HG03139 (cell line): ENCODE measurements around the gene PPP6R1.

Experiments
- ATAC-seq: cut with Tn5 transposase; IDR thresholded peaks from one replicate; pipeline ENCODE4 v1.9.1; 2021; ENCODE audit not compliant: unreplicated experiment

PPP6R1 gene

DNA sequence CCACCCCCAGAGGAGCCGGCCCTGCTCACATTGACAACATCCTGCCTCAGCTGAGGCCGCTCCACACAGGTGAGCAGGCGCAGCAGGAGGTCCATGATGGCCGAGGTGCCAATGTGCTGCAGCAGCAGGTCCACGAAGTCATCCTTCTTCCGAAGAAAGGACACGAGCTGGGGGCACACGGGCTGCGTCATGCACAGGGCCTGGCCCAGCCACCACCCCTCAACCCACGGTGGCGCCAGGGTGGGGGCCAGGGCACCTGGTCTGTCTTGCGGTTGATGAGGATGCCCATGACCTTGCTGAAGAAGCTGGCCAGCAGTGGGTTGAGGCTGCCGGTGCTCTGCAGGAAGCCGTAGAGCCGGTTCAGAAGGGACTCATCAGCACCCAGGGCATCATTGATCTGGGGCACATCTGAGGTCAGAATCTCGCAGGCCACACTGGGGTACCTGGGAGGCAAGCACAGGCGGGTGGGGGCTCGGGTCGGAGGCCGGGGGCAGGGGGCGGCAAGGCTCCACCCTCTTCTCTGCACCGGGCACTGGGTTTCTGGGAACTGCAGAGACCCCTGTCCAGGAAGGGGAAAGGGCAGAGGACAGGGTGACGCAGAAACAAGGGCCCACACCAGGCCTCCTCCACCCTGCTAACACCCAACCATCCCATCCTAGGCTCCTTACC is 13.4 kb downstream of the PPP6R1 start:
- no peak for ATAC-seq

- ATAC-seq = no peak
These were observed 14.7 kb downstream of the PPP6R1 start for GRCh38 chr19:55244004-55244680.

GRCh38 chr19:55242517-55242916 is 16.3 kb downstream of the PPP6R1 start:
- no peak for ATAC-seq

DNA sequence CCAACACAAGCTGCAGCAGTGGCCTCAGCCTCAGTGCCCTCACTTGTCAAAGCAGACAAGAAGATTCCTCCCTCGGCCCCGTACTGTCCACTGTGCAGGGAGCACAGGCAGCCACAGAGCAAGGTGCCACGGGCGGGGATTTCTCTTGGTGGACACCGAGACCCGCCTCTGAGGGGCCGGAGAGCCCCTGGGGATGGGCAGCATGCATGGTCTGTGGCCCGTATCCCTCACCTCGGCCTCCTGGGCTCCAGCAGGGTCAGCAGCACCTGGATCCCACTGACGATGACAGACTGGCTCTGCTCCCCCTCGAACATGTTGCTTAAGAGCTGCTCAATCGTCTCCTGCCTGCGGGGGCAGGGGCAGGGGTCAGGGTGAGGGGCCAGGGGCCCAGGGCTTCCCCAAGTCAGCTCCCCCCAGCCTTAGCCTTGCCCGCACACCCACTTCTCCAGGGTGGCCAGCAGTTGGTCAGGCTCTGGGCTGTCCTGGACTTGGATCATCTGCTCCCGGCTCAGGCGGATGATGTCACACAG is 16.8 kb downstream of the PPP6R1 start:
- no peak for ATAC-seq

DNA sequence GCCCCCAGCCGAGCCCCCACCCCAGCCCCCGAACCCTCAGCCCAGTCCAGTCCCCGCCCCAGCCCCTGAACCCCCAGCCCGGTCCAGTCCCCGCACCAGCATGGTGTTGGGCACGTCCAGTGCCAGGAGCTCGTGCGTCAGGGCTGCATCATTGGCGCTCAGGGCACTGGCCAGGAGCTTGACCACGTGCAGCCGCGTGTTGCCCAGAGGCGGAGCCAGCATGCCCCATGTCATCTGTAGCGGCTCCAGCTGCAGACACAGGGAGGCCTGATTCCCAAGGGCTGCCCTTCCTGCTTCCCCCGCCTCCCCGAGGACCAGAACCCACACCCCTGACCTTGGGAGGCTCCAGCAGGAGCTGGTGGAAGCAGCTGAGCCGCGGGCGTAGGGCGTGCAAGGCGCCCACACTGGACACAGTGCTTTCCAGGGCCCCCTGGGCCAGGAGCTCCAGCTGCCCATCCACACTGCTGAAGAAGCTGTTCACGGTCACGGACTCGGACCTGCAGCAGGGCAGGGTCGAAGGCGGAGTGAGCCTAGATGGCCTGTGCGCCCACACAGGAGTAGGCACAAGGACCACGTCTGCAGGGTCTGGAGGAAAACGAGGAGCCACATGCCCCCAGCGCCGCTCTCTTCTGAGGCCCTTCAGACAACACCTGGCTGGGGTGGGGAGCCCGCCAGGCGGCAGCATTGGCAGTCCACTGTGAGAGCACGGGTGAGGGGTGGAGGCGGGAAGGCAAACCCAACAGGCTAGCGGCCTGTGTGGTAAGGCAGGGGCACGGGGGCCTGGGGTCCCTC is 17.5 kb downstream of the PPP6R1 start:
- no peak for ATAC-seq

- ATAC-seq = no peak
These were observed 18.1 kb downstream of the PPP6R1 start for GRCh38 chr19:55240713-55241020.

- no peak for ATAC-seq
These were observed 19.8 kb downstream of the PPP6R1 start for GRCh38 chr19:55239004-55239403.

DNA sequence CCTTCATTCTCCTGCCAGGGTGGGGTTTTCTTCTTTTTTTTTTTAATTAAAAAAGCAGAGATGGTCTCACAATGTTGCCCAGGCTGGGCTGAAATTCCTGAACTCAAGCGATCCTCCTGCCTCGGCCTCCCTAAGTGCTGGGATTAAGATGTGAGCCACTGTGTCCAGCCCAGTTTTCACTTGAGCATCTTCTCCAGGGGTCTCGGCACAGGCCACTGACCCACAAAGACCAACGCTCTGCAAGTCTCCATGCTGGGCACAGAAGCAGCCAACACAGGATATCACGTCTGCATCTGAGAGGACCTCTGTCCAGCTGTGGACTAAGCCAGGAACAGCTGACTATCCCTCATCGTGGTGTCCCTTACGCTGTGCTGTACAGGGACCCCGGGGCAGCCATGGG is 20.8 kb downstream of the PPP6R1 start:
- ATAC-seq = no peak

- no peak for ATAC-seq
These were observed 25.8 kb downstream of the PPP6R1 start for GRCh38 chr19:55232986-55233385.

DNA sequence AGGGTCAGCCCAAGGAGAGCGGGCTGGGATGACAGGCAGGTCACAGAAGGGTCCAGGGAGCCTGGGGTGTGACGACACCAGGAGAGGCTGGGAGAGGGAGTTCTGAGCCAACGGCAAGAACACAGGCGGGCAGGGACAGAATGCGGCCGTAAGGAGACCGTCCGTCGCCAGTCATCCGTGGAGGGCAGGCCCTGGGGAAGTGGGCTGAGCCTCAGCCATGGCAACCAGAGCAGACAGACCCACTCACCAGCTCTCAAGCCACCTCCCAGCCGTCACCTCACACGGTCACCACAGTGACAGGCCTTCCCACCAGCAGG is 26.6 kb downstream of the PPP6R1 start:
- no peak for ATAC-seq

DNA sequence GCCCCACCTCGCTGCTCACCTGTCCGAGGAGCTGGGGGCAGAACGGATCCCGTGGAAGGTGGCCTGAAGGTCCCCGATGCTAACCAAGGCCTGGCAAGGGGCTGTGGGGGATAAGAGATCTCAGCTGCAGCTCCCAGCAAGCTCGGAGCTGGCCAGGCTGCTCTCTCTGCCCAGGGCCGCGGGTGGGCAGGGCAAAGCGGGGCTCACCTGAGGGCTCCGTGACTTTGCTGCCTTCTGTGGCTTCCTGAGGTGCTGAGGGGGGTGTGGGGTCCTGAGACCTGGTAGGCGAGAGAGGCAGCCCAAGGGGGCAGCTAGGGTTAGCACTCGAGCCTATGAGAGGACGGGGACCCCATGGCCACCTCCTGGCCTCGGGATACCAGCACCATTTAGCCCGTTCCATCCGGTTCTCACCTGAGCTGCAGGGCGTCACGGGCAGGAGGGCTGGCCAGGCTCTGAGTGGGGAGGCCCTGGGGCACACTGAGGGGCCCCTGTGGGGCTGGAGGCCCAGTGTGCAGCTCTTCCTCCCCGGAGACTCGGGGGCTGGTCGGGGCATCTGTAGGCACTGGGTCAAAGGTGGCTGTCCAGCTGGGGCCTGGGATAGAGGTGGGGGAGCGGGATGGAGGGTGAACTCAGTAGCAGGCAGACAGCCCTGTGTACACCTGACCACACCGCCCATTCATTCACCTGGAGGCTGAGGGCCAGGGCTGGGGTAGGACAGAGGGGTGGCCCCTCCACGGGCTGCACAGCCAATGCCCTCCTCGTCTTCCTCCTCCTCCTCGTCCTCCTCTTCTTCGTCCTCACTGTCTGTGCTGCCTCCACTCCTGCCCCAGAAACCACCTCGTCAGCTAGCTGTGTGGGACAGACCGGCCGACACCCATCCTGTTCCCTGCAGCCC is 27.2 kb downstream of the PPP6R1 start:
- ATAC-seq = no peak

DNA sequence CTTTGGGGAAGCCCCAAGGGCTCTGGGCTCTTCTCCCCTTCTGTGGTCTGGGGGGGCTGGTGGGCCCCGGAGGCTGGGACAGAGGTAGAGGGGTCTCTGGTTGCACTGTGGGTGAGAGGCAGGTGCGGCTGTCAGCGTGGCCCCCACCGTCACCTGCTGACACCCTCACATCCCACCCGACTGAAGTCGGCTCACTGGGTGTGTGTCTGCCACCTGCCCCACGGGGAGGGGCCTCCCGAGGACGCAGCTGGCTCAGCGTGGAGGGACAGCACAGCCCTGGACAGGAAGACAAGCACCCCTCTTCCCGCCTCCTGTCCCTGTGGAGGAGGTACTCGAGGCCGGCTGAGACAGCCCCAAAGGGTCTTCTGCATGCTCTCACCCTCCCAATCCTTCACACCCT is 28.0 kb downstream of the PPP6R1 start:
- no peak for ATAC-seq

GRCh38 chr19:55230329-55230728 is 28.5 kb downstream of the PPP6R1 start:
- ATAC-seq = no peak

- no peak for ATAC-seq
These were observed 29.0 kb downstream of the PPP6R1 start for GRCh38 chr19:55229789-55230182.

- no peak for ATAC-seq
These were observed 29.6 kb downstream of the PPP6R1 start for GRCh38 chr19:55229145-55229788.

DNA sequence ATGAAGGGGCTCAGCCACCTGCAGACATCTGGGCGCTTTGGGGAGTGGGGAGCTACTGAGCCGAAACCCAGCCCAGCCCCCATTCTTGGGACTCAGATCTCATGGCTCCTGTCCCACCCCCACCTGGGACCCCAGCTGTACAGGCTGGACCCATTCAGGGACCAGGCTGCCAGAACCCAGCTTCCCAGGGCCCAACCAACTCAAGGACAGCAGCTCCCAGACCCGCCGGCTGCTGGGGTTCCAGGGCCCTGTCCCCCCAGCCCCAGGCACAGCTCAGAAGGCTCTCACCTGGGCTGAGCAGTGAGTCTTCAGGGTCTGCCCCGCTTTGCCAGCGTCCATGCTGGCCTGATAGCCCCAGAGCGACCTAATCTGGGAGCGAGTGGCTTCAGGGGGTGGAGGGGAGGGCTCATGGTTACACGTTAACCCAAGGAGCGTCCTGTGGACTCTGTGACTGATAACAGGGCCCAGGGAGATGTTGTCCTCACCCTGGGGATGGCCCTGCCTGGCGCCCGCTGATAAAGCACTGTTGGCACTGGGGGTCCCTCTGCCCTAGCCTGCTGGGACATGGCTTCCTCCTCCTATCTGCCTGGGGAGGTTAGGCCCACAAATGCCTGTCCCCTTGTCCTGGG is 30.3 kb downstream of the PPP6R1 start, which contains the start of gene TMEM86B:
Gene TMEM86B (minus strand): TSS at position 361 of the 629 bp plus-strand sequence. CDS start 22 bp downstream, at position 339.
- ATAC-seq = no peak

DNA sequence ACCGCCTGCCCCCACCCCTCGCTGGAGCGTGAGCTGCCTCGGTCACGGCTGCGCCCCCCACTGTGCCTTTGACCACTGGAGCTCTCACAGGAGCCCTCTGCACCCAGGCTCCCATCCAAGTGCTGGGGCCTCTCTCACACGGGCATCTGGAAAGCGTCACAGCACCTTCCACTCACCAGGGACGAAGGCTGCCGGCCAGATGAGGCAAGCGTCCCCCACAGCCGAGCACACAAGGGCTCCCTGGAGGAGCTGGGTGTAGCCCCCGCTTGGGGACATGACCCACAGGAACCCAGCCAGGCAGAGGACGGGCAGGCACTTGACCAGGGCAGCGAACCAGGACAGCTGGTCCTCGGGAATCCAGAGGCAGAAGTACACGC is 30.8 kb downstream of the PPP6R1 start:
- no peak for ATAC-seq

DNA sequence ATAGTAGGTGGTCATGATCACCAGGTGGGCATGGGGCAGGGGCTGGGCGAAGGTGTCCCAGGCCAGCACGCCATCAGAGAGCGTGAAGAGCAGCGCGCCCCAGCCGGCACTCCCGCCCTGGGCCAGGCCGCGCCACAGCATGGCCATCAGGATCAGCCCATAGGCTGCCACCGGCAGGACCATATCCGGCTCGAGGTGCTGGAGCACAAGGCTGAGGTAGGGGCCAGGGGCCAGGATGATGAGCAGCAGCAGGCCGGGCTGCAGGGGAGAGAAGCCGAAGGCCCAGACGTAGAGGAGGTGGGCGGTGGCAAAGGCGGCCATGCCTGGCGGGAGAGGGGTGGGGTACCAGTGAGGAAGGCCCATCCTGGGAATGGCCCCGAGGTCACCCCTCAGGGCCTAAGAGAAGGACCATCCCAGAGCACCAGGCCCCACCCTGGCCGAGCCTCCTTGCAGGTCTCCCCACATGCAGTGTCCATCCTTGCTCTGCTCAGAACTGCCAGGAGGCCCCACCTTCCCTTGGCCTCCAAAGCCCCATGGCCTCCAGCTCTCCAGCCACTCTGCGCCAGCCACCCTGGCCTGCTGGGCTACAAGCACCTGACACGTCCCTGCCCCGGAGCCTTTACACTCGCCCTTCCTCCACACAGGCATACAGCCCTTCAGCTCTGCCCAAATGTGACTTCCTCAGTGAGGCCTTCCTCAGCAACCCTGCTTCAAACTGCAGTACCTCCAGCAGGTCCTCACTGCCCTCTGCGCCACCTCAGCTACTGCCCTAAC is 31.4 kb downstream of the PPP6R1 start:
- ATAC-seq = no peak

- no peak for ATAC-seq
These were observed 32.0 kb downstream of the PPP6R1 start for GRCh38 chr19:55226788-55227187.
